Right atrium auricular region (tissue), 2 donors: Measurements from ENCODE around the gene SPON1. TPM values are rescaled to one million over a fixed set of nuclear protein-coding genes. Genes with fewer than 3 reads are reported as not detected.

ENCODE experiments used
- DNase-seq: peaks from one replicate; pipeline ENCODE4 v3.0.0-alpha.2; 2019; ENCODE audit warnings: low spot score
- H3K27ac ChIP-seq, 2 donors: fragments of 200-600 bp; sonication (generic); 1 replicate in 1 of 2; 2 replicates in 1 of 2; pipeline ENCODE4 v1.5.1; 2016 to 2019
- H3K27me3 ChIP-seq, 2 donors: fragments of 200-600 bp; sonication (generic); one replicate each; pipeline versions ENCODE4 v1.5.1 to v1.6.0; 2017 to 2019
- H3K36me3 ChIP-seq: fragments of 200-600 bp; sonication (generic); one replicate; pipeline ENCODE4 v1.5.1; 2016
- H3K4me1 ChIP-seq, 2 donors: fragments of 200-600 bp; sonication (generic); one replicate each; pipeline versions ENCODE4 v1.5.1 to v1.6.0; 2017 to 2019
- H3K4me3 ChIP-seq, 2 donors: fragments of 200-600 bp; sonication (generic); 1 replicate in 1 of 2; 2 replicates in 1 of 2; pipeline ENCODE4 v1.5.1; 2017 to 2019; ENCODE audit warnings: mild to moderate bottlenecking in 1 of 2, moderate library complexity in 1 of 2
- H3K9me3 ChIP-seq, 2 donors: fragments of 200-600 bp; sonication (generic); one replicate each; pipeline ENCODE4 v1.5.1; 2019
- total RNA-seq, 2 donors: library from RNA; depleted of rRNA; stranded (reverse); fragments of >200 nt; gene quantifications; one replicate each; pipeline ENCODE4 v1.1.0, GENCODE V29; 2016
- TF ChIP-seq, protein P1 (sequence below), 2 donors: fragments of 200-600 bp; sonication (generic); IDR thresholded peaks; one replicate each; pipeline ENCODE4 v1.5.1; 2019; ENCODE audit warnings: antibody characterized with exemption in 2 of 2

Gene SPON1
- total RNA-seq, 2 donors from 2014 or later: 22.8 to 27.0 TPM

DNA sequence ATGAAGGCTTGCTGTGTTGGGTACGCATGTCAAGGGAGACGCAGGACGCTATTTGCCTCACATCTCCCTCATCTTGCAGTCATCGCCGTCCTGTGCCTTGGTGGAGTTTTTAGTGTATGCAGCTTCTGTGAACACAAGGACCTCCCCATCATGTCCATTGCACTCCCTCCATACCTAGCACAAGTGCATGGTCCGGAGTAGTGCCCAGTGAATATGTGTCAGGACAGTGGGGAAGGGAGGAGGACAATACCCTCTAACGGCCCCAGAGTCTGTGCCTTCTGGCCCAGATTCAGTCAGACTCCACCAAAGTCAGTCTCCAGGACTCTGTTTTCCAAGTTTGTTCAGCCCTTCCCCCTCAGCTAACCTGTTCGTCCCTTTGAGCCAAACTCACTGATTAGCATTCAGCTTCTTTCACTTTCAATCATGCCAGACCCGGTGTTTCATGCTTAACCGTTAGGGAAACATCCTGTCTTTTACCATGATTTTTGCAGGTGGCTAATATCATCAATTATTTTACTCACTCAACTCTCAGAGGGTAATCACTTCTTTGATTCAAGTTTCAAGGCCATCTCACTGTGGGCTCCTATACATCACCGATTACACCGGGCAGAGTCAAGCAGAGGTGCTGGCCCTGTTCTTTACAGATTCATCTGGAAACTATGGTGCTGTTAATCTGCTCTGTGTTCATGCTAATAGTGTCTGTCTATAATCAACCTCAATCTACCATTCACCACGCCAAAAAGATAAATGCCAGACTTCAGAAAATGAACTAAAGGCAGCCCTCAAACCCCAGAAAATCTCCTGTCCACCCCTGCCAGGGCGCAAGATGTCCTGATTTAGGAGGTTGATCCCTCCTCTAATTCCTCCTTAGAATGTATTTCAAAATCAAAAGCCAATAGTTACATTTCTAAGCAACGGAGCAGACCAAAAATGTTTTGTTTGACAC lies 240.0 kb downstream of the SPON1 start:
- Histone ChIP-seq H3K9me3 (no peaks in the 10 kb centered on the region), H3K27me3 (no peaks in the 10 kb centered on the region), H3K4me1 (no peaks in the 10 kb centered on the region), H3K27ac (no peak overlapping the region), H3K36me3 (no peaks in the 10 kb centered on the region), H3K4me3 (no peak overlapping the region)
- TF ChIP-seq, protein P1, sequence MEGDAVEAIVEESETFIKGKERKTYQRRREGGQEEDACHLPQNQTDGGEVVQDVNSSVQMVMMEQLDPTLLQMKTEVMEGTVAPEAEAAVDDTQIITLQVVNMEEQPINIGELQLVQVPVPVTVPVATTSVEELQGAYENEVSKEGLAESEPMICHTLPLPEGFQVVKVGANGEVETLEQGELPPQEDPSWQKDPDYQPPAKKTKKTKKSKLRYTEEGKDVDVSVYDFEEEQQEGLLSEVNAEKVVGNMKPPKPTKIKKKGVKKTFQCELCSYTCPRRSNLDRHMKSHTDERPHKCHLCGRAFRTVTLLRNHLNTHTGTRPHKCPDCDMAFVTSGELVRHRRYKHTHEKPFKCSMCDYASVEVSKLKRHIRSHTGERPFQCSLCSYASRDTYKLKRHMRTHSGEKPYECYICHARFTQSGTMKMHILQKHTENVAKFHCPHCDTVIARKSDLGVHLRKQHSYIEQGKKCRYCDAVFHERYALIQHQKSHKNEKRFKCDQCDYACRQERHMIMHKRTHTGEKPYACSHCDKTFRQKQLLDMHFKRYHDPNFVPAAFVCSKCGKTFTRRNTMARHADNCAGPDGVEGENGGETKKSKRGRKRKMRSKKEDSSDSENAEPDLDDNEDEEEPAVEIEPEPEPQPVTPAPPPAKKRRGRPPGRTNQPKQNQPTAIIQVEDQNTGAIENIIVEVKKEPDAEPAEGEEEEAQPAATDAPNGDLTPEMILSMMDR (IDR thresholded peaks at IDR 0.05): no peak
- DNase-seq: no peak

GRCh38 chr11:14203321-14203720 lies 240.8 kb downstream of the SPON1 start:
- Histone ChIP-seq H3K36me3 (no peaks in the 10 kb centered on the region), H3K4me3 (no peak overlapping the region), H3K4me1 (no peaks in the 10 kb centered on the region), H3K27ac (no peak overlapping the region), H3K9me3 (no peaks in the 10 kb centered on the region), H3K27me3 (no peaks in the 10 kb centered on the region)
- TF ChIP-seq, protein P1 (IDR thresholded peaks at IDR 0.05): no peak
- DNase-seq: no peak

GRCh38 chr11:14212986-14213385 lies 250.5 kb downstream of the SPON1 start:
- TF ChIP-seq, protein P1 (IDR thresholded peaks at IDR 0.05): no peak
- H3K27ac ChIP-seq: no peak overlapping the region
- H3K36me3 ChIP-seq: no peaks in the 10 kb centered on the region
- no peaks in the 10 kb centered on the region for H3K9me3 ChIP-seq
- DNase-seq: no peak
- no peak overlapping the region for H3K4me3 ChIP-seq
- H3K27me3 ChIP-seq: no peaks in the 10 kb centered on the region
- H3K4me1 ChIP-seq: no peaks in the 10 kb centered on the region

DNA sequence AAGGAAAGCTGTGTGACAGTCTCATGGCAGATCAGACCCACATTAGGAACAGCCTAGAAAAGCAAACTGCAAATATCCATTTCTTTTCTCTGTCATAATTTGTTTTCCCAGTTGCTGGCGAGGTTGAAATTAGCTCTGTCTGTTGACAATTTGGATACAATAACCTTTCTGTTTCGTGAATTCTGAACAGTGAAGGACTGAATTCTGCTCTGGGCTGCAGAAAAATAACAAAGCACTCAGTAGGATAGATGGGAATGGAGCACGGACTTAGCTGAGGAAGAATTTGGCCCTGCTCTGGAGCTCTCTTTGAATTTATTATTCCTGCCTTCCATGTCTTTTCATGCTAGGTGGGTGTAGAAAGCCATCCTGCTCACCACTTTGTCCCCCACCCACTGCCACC lies 256.2 kb downstream of the SPON1 start:
- no peaks in the 10 kb centered on the region for H3K4me1 ChIP-seq
- no peak overlapping the region for H3K27ac ChIP-seq
- H3K4me3 ChIP-seq: no peak overlapping the region
- H3K36me3 ChIP-seq: no peaks in the 10 kb centered on the region
- no peaks in the 10 kb centered on the region for H3K27me3 ChIP-seq
- TF ChIP-seq, protein P1 (IDR thresholded peaks at IDR 0.05): no peak
- DNase-seq: no peak
- H3K9me3 ChIP-seq: no peaks in the 10 kb centered on the region

DNA sequence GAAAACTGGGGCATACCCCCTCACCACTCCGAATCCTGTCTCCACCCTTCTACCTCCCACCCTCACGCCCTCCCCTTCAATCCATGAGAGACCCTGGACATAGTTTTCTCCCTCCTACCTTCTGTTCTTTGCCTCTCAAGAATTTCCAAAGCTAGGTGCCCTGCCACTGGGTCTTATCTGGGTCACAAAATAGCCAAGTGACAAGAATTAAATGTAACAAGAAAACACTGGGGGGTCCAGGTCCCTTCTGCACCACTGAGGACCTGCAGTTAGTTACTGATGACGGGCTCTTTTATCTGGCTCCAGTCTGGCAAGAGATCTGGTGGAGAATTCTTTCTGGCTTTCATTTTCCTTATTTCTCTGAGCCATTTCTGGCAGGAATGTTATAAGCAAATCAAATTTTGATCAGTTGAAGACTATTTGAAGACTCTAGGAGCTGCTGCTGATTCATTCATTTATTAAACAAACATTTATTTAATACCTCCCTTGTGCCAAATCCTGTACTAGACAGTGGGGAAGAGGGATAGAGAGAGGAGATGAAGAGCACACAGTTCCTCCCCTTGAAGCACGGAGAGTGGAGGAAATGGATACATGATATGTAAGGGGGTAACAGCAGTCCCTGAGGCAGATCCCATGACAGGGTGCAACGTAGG lies 261.2 kb downstream of the SPON1 start:
- no peaks in the 10 kb centered on the region for H3K27me3 ChIP-seq
- H3K4me3 ChIP-seq: no peak overlapping the region
- H3K9me3 ChIP-seq: peaks cover 0 to 14% of the 10 kb centered on the region in 2 donors
- H3K36me3 ChIP-seq: no peaks in the 10 kb centered on the region
- H3K27ac ChIP-seq: no peak overlapping the region
- no peak for DNase-seq
- no peaks in the 10 kb centered on the region for H3K4me1 ChIP-seq
- TF ChIP-seq, protein P1 (IDR thresholded peaks at IDR 0.05): no peak
